GM18519 (cell line): ENCODE results near the gene ZNF609.

ENCODE experiments used
- ATAC-seq: cut with Tn5 transposase; IDR thresholded peaks from one replicate; pipeline ENCODE4 v1.9.1; 2021; ENCODE audit warnings: mild to moderate bottlenecking, moderate library complexity; ENCODE audit not compliant: unreplicated experiment, low FRiP score

Gene ZNF609

DNA sequence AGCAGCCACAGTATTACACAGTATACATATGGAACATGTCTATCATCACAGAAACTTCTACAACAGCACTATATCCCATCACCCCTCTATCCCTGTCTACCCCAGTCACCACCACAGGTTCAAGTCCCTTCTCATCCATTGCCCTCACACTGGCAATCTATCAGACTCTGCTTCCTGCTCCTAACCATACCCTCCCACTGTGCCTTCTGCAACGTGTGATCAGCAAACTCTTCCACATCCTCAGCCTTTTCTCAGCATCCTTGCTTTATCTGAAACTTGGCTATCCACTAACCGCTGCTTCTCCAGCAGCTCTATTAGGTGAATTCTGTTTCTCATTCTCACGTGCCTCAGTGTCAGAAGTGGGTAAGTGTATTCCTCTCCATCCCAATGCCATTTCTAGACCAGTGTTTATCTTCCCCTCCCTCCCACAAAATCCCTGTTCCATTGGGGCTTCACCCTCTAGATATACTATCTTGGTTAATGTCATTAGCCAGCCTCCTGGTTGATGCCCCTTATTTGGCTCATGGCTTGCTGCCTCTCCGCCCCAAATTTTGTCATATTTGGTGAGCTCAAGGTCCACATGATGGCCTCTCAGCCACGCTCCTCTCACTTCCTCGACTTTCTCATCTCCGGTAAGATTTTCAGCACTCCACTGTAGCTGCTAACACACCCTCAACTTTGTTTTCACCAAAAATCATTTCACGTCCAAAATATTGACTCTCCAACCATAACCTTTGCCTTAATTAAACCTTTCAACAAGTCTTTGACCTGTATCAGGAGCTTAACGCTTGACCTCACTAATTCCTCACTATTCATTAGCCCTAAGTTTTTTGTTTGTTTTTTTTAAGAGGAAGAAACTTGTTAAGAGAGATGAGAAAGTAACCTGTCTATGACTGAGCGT, 245.9 kb downstream of the ZNF609 start:
- no peak for ATAC-seq

DNA sequence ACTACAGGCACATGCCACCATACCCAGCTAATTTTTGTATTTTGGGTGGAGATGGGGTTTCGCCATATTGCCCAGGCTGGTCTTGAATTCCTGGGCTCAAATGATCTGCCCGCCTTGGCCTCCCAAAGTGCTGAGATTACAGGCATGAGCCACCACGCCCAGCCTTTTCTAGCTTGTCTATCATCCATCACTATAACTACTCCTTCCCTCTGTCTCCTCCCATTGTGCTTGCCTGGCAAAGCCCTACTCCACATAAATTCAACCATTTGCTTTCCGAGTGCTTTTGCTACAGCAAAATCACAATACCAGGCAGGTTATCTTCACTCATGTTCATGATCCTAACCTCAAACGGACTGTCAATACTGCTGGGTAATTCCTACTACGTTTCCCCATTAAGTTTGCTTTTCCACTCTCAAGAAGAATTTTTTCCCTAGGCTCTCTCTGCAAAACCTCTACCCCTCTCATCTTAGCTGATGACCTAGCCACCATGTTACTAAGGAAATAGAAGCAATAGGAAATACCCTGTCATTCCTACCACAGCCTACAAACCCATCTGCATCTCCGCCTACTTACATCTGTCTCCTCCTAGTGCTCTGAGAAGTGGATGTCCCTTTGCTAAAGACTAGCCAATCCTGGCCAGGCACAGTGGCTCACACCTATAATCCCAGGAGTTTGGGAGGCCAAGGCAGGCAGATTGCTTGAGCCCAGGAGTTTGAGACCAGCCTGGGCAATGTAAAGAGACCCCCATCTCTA, 250.5 kb downstream of the ZNF609 start:
- no peak for ATAC-seq

DNA sequence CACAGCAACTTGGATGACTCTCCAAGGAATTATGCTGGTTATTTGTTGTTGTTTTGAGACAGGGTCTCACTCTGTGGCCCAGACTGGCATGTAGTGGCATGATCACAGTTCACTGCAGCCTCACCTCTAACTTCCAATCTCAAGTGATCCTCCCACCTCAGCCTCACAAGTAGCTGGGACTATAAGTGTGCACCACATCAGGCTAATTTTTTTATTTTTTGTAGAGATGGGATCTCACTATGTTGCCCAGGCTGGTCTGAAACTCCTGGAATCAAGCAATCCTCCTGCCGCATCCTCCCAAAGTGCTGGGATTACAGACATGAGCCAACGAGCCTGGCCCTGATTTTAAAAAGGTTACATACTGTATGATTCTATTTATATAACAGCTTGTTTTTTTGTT, 252.0 kb downstream of the ZNF609 start:
- no peak for ATAC-seq

DNA sequence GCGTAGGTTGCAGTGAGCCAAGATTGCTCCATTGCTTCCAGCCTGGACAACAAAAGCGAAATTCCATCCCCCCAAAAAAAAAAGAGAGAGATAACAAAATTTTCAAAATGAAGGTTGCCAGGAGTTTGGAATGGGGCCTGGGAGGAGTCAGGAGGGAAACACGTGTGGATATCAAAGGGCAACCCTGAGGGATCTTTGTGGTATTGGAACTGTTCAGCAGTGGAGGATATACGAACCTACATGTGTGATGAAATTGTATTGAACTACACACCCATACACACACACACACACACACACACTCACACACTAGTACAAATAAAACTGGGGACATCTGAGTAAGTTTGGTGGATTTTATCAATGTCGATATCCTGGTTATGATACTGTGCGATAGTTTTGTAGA, 253.2 kb downstream of the ZNF609 start:
- no peak for ATAC-seq

DNA sequence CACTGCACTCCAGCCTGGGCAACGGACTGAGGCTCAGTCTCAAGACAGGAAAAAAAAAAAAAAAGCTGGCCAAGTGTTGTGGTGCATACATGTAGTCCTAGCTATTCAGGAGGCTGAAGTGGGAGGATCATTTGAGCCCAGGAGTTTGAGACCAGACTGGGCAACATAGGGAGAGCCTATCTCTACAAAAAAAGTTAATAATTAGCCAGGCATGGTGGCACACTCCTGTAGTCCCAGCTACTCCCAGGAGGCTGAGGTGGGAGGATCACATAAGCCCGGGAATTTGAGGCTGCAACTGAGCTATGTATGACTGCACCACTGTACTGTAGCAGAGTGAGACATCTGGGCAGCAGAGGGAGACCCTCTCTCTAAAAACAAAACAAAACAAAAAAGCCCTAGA, 256.1 kb downstream of the ZNF609 start:
- no peak for ATAC-seq

DNA sequence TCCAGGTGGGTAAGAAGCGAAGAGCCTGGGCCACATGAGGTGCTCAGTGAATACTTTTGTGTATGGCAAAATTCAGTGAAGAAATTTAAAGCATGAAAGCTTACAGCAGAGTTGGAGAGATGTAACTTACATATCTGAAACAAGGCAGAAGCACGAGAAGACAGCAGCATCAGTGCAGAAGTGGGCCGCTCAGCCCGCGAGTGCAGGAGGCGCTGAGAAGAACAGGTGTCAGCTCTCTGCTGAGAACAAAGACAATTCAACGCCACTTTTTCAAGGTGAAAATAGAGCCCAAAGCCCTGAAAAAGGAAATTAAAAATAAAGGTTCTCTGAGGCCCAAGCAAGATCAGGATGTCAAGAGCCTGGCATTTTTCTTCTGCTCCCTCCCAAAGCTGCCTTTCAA, 256.8 kb downstream of the ZNF609 start:
- ATAC-seq: no peak

DNA sequence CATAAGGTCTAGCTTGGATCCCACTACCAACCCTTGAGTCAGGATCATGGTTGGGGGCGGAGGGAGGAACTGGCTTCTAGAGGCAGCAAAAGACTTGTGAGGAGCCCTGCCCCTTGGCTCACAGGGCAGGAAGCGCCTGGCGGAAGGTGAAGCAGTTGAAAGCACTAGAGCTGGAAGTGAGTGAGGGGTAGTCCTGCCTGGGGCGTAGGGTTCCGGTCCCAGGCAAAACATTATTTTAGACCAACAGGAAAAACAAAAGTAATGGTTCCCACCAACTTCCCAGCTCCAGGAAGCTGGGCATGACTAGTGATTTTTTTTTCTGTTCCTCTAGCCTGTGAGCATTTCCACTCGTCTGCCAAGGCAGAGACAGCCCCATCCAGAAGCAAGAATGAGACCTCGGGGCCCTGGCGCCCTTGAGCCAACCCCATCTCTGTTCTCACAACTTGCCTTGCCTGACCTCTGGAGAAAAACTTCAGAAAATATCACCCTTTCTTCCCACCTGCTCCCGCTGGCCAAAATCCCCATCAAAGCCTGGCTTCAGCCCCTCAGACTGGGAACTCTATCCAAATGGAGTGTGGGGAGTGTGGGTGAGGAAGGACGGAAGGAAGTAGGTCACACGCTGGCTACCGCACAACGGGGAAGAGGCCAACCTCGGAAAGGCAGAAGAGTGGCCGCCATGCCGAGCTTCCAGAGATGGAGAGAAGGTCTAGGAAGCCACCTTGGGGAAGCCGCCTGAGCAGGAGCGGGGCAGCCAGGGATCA, 257.5 kb downstream of the ZNF609 start:
- no peak for ATAC-seq

DNA sequence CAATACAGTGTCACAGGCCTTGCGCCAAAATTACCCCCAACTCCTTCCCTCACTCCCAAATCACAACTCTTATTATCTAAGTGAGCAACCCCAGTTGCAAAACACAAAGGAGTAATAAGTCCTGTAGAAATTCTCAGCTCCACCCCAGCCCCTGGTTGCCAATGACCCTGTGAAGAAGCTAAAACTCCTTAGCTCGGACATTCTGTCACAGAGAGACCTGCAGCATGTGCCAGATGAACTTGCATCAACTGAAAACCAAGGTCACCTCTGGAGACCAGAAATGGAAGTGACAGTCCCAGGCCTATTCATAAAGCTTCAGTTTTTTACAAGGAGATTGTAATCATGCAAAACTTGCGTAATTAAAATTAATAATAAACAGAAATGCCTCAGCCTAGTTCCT, 259.8 kb downstream of the ZNF609 start:
- ATAC-seq: no peak

DNA sequence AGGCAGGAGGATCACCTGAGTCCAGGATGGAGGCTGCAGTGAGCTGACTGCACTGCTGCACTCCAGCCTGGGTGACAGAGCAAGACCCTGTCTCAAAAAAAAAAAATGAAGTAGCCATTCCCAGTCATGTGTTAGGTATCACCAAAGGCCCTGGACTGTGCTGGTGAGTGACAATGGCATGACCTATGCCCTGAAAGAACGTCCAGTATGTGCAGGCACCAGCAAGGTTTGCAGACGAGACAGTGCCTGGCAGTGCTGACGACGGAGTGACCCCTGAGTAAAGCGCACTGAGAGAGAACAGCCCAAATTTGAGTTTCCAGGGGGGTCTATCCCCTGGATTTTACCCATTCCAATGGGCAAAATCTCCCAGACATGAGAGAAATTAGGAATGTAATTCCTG, 269.8 kb downstream of the ZNF609 start:
- ATAC-seq: no peak

DNA sequence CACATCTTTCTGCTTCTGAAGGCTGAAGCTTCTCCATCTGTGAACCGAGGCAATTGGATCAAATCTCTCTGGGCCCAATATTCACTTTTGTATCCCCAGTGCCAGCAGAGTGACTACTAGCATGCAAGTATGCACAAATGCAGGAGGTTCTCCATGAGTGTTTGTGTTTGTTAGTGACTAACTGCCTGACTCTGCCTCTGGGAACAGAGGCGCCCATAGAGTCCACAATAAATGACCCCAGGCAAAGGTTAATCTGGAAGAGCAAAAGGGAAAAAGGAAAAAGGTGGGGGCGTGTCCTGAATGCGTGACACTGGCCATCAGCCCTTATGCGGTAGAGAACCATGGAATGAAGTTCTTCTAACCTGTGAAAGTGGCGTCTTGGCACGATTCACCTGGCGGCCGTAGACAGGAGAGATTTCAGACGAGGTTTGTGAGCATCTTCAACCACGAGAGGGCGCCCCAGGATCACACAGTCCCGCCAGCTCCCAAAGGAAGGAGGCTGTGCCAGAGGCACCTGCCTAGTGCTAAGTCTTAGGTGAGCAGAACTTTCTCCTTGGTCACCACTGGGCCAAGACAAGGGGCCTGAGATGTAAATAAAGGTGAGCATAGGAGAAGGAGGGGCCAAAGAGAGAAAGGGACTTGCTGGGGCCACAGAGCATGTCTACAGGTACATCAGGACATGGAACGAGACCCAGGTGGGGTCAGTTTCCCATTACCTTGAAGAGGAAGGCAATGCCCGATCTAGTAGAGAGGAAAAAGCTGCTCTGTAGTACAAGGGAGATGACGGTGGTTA, 270.8 kb downstream of the ZNF609 start:
- no peak for ATAC-seq

DNA sequence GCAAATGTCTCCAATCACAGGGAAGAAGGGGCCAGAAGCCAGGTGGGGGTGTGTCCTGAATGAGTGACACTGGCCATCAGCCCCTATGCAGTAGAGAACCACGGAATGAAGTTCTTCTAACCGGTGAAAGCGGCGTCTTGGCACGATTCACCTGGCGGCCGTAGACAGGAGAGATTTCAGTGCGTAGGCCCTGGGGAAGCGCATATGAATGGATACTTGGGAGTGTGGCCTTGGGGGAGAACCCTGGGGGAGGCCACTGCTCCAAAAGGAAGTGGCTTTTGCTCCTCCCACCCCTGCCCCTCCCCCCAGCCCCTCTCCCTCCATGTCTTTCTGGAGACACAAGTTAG, 271.4 kb downstream of the ZNF609 start:
- ATAC-seq: no peak

DNA sequence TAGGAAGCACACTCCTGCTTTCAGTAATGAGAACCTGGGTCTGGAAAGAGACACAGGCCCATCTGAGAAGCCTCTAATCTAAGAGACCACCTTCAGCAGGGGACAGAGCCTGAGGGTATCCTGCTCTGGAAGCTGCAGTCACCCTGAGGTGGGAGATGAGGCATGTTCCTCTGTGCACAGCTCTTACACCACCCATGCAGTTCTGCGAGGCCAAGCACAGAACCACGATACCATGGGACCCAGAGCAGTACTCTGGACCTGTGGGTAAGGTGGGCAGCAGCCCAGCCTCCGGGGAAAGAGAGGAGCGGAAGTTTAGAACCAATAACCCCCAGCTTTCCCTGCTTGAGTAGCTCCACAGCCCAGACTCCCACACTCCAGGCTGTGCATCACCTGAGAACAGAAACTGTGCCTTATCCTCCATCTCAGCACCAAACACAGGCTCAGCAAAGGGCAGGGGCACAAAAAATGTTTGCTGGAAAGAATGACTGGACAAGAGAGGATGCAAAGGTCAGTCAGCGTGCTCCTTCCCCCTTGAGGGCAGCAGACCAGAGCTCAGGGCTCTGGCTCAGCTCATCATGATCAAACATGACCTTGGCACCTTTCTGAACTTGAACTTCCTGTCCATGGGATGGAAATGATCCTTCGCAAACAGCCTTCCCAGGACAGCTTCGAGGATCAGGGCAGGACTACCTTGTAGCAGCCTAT, 271.9 kb downstream of the ZNF609 start:
- ATAC-seq: no peak
